ENCODE measurements around the gene MAGT1.

Gene MAGT1

GRCh38 chrX:77776659-77777058 is 118.6 kb downstream of the MAGT1 start:
- TF ChIP-seq GATA2 (IDR thresholded peaks at IDR 0.05; ENCODE audit: low read depth, low read length) (no peak), GATA3 (IDR thresholded peaks at IDR 0.05; ENCODE audit: low read depth, low read length) (no peak)

All from SH-SY5Y (cell line).